ENCODE results near the gene ANKRD52. TPM values are rescaled to one million over a fixed set of nuclear protein-coding genes. Genes with fewer than 3 reads are reported as not detected.

Gene ANKRD52
- total RNA-seq, 2 donors from 2014 or later: 15.2 to 21.0 TPM

- peaks cover 21% of the 10 kb centered on the region for H3K4me1 ChIP-seq
- no peaks in the 10 kb centered on the region for H3K27me3 ChIP-seq
- TF ChIP-seq POLR2A (IDR thresholded peaks at IDR 0.05) (no peak), CTCF (IDR thresholded peaks at IDR 0.05) (no peak)
- H3K9me3 ChIP-seq: no peaks in the 10 kb centered on the region
- no peak overlapping the region for H3K4me3 ChIP-seq
- no peak overlapping the region for H3K27ac ChIP-seq
- H3K36me3 ChIP-seq (replicated peaks in 1 of 2; ENCODE audit: insufficient read depth in 1 of 2, low read depth in 2 of 2): peaks cover 12 to 50% of the 10 kb centered on the region in 2 donors
- no peak for DNase-seq
- ATAC-seq: no peak
- 92% methylated on average over 6 to 16 of the region's 16 CpGs for WGBS, 2 donors
- intact Hi-C loops (cut with DNase I): no loop called here
Observed at GRCh38 chr12:56247923-56248322, 10.3 kb downstream of the ANKRD52 start.

GRCh38 chr12:56244494-56244893 lies 13.7 kb downstream of the ANKRD52 start:
- Histone ChIP-seq H3K36me3 (replicated peaks in 1 of 2; ENCODE audit: insufficient read depth in 1 of 2, low read depth in 2 of 2) (peaks cover 15 to 32% of the 10 kb centered on the region in 2 donors), H3K27ac (peak overlapping the region; percentile 46 to 69 (median 56)), H3K27me3 (no peaks in the 10 kb centered on the region), H3K4me1 (peaks cover 34% of the 10 kb centered on the region), H3K4me3 (no peak overlapping the region), H3K9me3 (no peaks in the 10 kb centered on the region)
- DNase-seq (no peak), ATAC-seq (no peak)
- TF ChIP-seq POLR2A (IDR thresholded peaks at IDR 0.05): no peak
- no peak for TF ChIP-seq CTCF (IDR thresholded peaks at IDR 0.05)
- WGBS, 2 donors: 91 to 94% methylated on average over 8 to 14 of the region's 14 CpGs
- intact Hi-C loops (cut with DNase I): no loop called here

- DNase-seq (peak; percentile 71 to 86 (median 78)), ATAC-seq (peak; percentile 85)
- intact Hi-C loops (cut with DNase I): no loop called here
- no peak overlapping the region for H3K4me3 ChIP-seq
- H3K4me1 ChIP-seq: peaks cover 34% of the 10 kb centered on the region
- no peaks in the 10 kb centered on the region for H3K27me3 ChIP-seq
- H3K27ac ChIP-seq: peak overlapping the region; percentile 46 to 69 (median 56)
- TF ChIP-seq CTCF (IDR thresholded peaks at IDR 0.05) (no peak), POLR2A (IDR thresholded peaks at IDR 0.05) (no peak)
- WGBS, 2 donors: 4 to 12% methylated on average over 3 of the region's 3 CpGs
- H3K9me3 ChIP-seq: no peaks in the 10 kb centered on the region
- H3K36me3 ChIP-seq (replicated peaks in 1 of 2; ENCODE audit: insufficient read depth in 1 of 2, low read depth in 2 of 2): peaks cover 15 to 28% of the 10 kb centered on the region in 2 donors
Observed at GRCh38 chr12:56243731-56244181, 14.4 kb downstream of the ANKRD52 start.

GRCh38 chr12:56242986-56243385 lies 15.2 kb downstream of the ANKRD52 start:
- intact Hi-C loops (cut with DNase I): no loop called here
- Histone ChIP-seq H3K27ac (peak overlapping the region; percentile 46 to 69 (median 56)), H3K9me3 (no peaks in the 10 kb centered on the region), H3K36me3 (replicated peaks in 1 of 2; ENCODE audit: insufficient read depth in 1 of 2, low read depth in 2 of 2) (peaks cover 15 to 22% of the 10 kb centered on the region in 2 donors), H3K4me3 (no peak overlapping the region), H3K27me3 (no peaks in the 10 kb centered on the region), H3K4me1 (peaks cover 34% of the 10 kb centered on the region)
- TF ChIP-seq CTCF (IDR thresholded peaks at IDR 0.05) (no peak), POLR2A (IDR thresholded peaks at IDR 0.05) (no peak)
- ATAC-seq: no peak
- 84% methylated on average over 13 of the region's 13 CpGs for WGBS, 2 donors
- DNase-seq: peak in 1 of 4 donors; percentile 10
